ENCODE data around the gene GALNT18.

The GALNT18 gene

DNA sequence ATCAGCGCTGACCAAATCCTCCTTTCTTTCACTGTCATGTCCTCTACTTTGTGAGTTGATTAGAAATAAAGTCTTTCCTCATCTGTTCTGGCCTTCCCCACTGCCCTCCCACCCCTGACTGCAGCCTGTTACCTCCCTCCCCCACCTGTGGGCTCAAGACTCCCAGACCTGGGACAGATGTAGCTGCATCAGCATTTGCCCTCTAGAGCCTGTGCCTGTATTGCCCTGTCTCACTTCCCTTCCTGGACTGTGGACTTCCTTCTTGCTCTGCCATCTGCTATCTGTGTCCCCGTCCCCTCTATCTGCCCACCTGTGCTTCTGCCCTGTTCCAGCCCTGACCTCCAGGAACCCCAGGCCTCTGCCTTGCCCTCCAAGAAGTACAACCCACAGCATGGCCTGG is 122.5 kb downstream of the GALNT18 start:
- DNase-seq (ENCODE audit: low read depth) = no peak

- DNase-seq (ENCODE audit: low read depth) = no peak
These were observed 123.6 kb downstream of the GALNT18 start for GRCh38 chr11:11498195-11498594.

DNA sequence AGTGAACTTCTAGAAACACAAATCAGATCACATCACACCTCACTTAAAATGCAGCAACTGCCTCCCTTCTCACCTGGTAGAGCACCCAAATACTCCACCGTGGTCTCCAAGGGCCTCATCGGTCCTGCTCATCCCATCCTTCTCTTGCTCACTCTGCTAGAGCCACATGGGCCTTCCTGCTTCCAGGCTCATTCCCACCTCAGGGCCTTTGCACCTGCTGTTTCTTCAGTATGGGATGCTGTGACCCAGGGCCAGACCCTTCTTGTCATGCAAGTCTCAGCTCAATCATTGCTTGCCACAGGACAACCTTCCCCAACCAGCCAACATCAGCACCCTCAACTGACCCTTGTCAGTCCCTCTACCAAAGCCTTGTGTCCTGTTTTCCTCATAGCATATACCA is 124.9 kb downstream of the GALNT18 start:
- no peak for DNase-seq (ENCODE audit: low read depth)

- DNase-seq (ENCODE audit: low read depth) = no peak
These were observed 127.5 kb downstream of the GALNT18 start for GRCh38 chr11:11494348-11494747.

DNA sequence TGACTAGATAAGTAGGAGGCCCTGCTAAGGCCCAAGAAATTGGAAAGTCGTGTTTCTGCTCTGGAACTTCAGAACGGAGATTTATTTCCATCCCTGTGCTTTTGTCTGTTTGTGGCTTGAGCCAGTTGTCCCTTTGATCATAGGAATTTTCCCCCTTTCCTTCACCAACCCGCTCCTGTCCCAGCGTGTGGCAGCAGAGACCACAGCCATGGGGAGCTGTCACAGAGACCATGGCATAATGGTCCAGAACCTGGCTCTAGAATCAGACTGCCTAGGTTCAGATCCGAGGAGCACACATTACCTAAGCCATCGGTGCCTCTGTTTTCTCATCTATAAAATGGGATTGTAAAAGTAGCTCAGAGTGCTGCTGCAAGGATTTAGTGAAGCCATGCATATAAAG is 128.1 kb downstream of the GALNT18 start:
- DNase-seq (ENCODE audit: low read depth) = no peak

- DNase-seq (ENCODE audit: low read depth) = no peak
These were observed 130.2 kb downstream of the GALNT18 start for GRCh38 chr11:11491589-11491988.

DNA sequence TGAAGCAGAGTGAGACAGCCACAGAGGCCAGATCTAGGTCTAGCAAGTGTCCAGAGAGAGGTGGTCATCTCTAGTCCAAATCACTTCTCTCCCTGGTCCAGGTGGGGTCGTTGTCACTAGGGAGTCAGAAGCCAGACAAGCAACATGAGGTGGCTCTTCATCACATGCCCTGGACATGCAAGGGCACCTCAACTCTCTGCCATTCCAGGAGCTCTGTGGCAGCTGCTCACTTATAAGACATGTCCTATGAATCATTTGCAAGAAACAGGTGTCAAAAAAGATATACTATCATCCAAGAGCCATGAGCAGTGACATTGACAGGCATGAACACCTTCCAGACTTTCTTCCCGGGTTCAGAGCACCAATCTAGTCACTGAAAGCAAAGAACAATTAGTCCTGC is 130.8 kb downstream of the GALNT18 start:
- DNase-seq (ENCODE audit: low read depth) = no peak

DNA sequence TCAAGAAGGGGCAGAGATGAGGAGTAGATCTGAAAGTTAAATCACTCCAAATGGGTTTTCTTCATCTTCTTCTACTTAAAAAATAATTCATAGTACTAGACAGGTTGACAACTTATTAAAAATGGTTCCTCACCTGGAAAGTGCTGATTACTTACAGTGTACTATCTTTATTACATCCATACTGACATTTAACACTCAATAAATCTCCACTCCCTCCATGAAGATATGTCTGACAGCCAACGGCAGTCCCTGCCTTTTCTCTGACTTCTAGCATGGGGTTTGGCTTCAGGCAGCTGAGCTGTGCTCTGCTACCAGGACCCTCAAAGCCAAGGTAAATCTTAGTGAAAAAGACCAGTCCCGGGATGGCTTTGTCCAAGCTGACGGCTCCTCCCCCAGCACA is 135.4 kb downstream of the GALNT18 start:
- DNase-seq (ENCODE audit: low read depth) = no peak

DNA sequence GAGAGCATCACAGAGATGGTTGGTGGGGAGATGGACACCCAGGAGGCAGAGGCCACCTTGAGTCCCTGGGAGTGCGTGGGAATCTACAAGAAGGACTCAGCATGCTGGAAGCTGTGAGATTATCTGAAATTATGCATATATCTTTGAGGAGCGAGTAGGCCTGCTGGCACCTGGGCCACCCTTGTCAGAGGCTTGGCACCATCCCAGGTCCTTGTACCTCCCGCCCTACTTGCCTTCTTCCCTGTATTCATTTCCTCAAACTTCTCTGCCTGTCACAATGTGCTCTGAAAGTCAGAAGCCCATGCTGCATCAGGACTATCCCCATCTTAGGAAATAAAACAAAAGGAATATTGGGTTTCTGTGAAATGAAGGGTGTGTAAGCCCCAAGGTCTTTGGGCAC is 135.8 kb downstream of the GALNT18 start:
- no peak for DNase-seq (ENCODE audit: low read depth)

- DNase-seq (ENCODE audit: low read depth) = no peak
These were observed 138.2 kb downstream of the GALNT18 start for GRCh38 chr11:11483627-11484026.

- DNase-seq (ENCODE audit: low read depth) = no peak
These were observed 139.1 kb downstream of the GALNT18 start for GRCh38 chr11:11482730-11483129.

GRCh38 chr11:11481371-11481770 is 140.4 kb downstream of the GALNT18 start:
- no peak for DNase-seq (ENCODE audit: low read depth)

GRCh38 chr11:11480971-11481370 is 140.8 kb downstream of the GALNT18 start:
- no peak for DNase-seq (ENCODE audit: low read depth)

DNA sequence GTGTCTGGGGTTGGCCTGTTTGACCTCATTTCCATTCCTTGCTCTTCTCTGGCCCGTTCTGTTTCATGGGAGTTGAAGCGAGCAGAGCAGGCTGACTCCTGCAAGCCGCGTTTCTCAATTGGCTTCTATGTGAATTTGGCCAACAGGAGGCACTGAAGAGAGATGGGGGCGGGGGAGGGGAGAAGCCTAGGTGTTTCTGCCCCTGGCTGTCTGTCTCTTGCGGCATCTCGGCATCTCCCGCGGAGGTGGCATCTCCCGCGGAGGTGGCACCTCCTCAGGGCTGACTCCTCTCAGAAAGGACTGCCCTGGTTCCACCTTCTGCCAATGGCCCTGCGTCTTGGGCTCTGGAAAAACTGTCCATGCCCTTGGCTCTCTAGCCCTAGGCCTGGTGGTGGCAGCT is 143.1 kb downstream of the GALNT18 start:
- DNase-seq (ENCODE audit: low read depth) = no peak

DNA sequence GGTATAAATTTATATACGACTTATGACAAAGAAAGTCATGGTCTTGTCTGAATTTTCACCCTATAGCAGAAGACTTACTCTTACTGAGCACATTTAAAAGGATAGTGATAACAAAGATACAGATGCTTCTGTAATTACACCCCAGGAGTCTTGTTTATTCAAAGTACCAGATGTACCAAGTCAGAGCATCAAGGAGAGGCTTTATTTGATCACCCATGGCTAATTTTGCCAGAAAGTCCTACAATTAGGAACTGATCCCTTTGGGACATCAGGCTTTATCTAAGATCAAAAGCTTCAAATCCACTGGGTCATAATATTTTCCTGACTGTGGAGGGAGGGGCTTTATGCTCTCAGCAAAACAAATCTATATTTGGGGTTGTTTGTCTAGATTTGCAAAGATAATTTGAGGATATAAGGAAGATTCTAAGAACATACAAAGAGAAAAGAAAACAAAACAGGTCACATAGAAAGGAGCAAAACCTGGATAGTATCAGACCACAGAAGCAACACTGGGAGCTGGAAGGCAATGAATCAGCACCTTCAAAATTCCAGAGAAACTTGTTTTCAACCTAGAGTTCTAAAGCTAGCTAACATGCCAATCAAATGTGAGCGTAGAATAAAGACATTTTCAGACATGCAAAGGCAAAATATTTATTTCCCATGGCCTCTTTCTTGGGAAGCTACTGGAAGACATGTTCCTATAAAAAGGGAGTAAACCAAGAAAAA is 143.9 kb downstream of the GALNT18 start:
- no peak for DNase-seq (ENCODE audit: low read depth)

DNA sequence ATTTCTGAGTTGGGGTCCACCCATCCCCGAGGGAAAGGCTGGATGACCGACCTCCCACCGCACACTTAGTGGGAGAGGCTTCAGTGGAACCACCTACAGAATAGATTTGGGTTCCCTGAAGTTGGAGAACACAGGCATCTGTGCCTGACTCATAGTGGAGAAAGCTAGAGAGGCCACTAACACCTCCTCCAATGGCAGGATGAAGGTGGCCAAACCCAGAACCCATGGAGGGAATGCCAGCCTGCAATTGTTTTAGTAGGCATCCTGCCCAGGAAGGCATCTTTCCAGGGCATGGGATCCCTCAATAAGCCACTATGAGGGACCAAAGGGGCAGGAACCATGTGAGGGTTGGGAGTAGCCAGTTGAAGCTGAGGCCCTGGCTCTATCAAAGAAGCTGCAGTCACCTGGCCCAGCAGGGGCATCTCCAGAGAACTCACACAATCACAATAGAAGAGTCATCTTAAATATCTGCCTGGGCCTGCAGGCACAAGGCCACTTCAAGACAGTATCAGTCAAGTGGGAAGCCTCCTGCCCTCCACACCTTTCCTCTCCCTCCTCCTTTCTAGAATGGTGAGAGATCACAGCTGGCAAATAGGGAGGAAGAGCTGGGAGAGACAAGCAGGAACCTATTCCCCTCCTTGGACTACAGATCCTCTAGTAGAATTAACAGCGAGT is 144.7 kb downstream of the GALNT18 start:
- DNase-seq (ENCODE audit: low read depth) = no peak

DNA sequence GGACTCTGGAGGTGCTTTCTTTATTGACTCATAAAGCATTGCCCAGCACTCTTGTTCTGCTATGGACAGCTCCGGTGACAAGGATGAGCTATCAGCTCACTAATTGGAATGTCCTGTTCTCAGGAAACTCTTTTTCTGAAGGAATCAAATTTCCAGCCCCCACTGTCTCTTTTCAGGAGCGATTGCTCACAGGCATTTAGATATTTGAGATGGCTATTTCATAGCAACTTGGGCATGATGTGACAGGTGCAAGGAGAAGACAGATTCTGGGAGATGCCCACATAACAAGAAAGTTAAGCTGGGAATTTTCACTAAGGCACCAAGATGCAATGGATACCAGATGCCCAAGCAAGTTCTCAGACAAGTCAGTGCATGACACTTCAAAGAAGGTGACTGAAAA is 145.3 kb downstream of the GALNT18 start:
- no peak for DNase-seq (ENCODE audit: low read depth)

- no peak for DNase-seq (ENCODE audit: low read depth)
These were observed 149.7 kb downstream of the GALNT18 start for GRCh38 chr11:11472106-11472505.

GRCh38 chr11:11471201-11471600 is 150.6 kb downstream of the GALNT18 start:
- DNase-seq (ENCODE audit: low read depth) = no peak

DNA sequence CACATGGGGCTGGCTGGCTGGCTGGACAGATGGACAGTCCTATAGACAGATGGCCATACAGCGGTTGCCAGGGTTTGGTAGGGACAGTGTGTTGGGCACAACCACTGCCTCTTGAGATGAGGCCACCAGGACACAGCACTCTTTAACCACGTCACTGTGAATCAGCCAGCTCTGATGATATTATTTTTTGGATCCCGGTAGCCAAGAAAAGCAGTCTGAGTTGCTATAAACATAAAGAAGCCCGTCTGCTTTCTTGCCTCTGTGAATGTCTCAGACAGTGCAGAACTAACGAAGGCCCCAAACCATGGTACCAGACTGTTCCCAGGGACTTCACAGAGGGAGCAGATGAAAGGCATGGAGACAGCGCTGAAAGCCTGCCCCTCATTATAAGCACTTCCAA is 152.9 kb downstream of the GALNT18 start:
- DNase-seq (ENCODE audit: low read depth) = no peak

DNA sequence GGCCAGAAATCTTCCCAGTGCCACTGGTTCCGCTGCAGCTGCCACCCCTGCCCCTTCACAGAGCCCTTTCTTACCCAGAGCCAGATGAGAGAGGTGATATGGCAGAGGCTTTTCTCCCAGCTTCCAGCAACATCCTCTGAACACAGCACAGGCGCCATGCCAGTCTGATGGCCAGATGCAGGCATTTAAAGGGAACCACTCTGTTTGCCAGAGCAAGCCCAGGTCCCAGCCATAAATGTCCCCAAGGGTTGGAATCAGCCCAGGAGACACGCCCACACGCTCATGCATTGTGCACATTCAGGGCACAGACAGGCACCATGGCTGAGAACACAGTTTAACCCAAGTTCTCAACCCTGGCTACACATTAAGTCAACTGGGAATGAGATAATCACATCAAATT is 154.5 kb downstream of the GALNT18 start:
- DNase-seq (ENCODE audit: low read depth) = no peak

- DNase-seq (ENCODE audit: low read depth) = no peak
These were observed 157.2 kb downstream of the GALNT18 start for GRCh38 chr11:11464555-11464954.

- DNase-seq (ENCODE audit: low read depth) = peak; percentile 44
These were observed 158.4 kb downstream of the GALNT18 start for GRCh38 chr11:11463405-11463804.

DNA sequence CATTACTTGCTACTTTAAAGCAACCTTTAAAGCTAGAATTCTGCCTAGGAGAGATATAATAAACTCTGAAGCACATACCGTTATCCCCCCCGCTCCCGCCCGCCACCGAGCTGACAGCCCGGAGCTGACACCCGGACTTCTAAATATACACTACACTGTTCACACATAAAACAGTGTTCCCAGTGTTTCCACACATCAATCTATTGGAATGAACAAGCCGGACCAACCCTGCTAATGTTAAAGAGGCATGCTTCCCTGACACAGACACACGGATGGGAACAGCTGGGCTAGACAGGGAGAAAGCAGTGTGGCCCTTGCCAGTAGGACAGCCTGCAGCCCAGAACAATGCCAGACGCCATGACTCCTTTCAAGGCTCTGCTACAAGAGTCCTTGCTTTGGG is 160.3 kb downstream of the GALNT18 start:
- DNase-seq (ENCODE audit: low read depth) = no peak
